Esophagus squamous epithelium (tissue), 5 donors: ENCODE measurements around the gene LBR. TPM values are rescaled to one million over a fixed set of nuclear protein-coding genes. Genes with fewer than 3 reads are reported as not detected.

Experiments
- DNase-seq: peaks from one replicate; lab custom pipeline; 2025; lab: John Stamatoyannopoulos, UW
- H3K27ac ChIP-seq, 4 donors: fragments of 200-600 bp; sonication (generic); one replicate each; pipeline ENCODE4 v1.5.1; 2016 to 2019; ENCODE audit warnings: mild to moderate bottlenecking in 1 of 4
- H3K27me3 ChIP-seq, 4 donors: fragments of 200-600 bp; sonication (generic); 1 replicate in 3 of 4; 2 replicates in 1 of 4; pipeline versions ENCODE4 v1.5.1 to v1.6.0; 2017 to 2021; ENCODE audit warnings: antibody characterized with exemption in 1 of 4
- H3K36me3 ChIP-seq, 3 donors: fragments of 200-600 bp; sonication (generic); one replicate each; pipeline ENCODE4 v1.5.1; 2016 to 2019
- H3K4me1 ChIP-seq, 3 donors: fragments of 200-600 bp; sonication (generic); one replicate each; pipeline ENCODE4 v1.5.1; 2017 to 2019
- H3K4me3 ChIP-seq, 4 donors: fragments of 200-600 bp; sonication (generic); 1 replicate in 3 of 4; 2 replicates in 1 of 4; pipeline ENCODE4 v1.5.1; 2016 to 2019; ENCODE audit warnings: mild to moderate bottlenecking in 2 of 4, moderate library complexity in 1 of 4
- H3K9me3 ChIP-seq, 3 donors: fragments of 200-600 bp; sonication (generic); one replicate each; pipeline ENCODE4 v1.5.1; 2016 to 2019
- POLR2A ChIP-seq, 4 donors: fragments of 450-650 bp; IDR thresholded peaks; one replicate each; pipeline ENCODE4 v1.6.1; 2017; ENCODE audit warnings: antibody characterized with exemption in 4 of 4, mild to moderate bottlenecking in 4 of 4, moderate library complexity in 3 of 4
- WGBS, 2 donors: methylation state at CpG; one replicate each; pipeline ENCODE4 v1.1.5; 2018; 5-methylcytosine and 5-hydroxymethylcytosine counted together
- intact Hi-C: fragments of 100-400 bp; cut with DNase I; formaldehyde crosslinking; loops from one replicate; pipeline ENCODE4 v1.15.0; 2022
- total RNA-seq, 4 donors: library from RNA; depleted of rRNA; stranded (reverse); fragments of >200 nt; gene quantifications; one replicate each; pipeline ENCODE4 v1.1.0, GENCODE V29; 2016
- TF ChIP-seq, protein P1 (sequence below), 6 experiments: fragments of 450-650 bp in 4 of 6; fragments of 200-600 bp in 2 of 6; sonication (generic) in 2 of 6; IDR thresholded peaks; one replicate each; pipeline ENCODE4 v1.5.1; 2016 to 2019; ENCODE audit warnings: antibody characterized with exemption in 6 of 6, mild to moderate bottlenecking in 4 of 6, moderate library complexity in 4 of 6
- donor health status: DM: yes; HTN: yes; CAD: no.

The LBR gene
- 10 to 100 TPM; 39.8 to 50.0 (median 42.9) TPM for total RNA-seq

DNA sequence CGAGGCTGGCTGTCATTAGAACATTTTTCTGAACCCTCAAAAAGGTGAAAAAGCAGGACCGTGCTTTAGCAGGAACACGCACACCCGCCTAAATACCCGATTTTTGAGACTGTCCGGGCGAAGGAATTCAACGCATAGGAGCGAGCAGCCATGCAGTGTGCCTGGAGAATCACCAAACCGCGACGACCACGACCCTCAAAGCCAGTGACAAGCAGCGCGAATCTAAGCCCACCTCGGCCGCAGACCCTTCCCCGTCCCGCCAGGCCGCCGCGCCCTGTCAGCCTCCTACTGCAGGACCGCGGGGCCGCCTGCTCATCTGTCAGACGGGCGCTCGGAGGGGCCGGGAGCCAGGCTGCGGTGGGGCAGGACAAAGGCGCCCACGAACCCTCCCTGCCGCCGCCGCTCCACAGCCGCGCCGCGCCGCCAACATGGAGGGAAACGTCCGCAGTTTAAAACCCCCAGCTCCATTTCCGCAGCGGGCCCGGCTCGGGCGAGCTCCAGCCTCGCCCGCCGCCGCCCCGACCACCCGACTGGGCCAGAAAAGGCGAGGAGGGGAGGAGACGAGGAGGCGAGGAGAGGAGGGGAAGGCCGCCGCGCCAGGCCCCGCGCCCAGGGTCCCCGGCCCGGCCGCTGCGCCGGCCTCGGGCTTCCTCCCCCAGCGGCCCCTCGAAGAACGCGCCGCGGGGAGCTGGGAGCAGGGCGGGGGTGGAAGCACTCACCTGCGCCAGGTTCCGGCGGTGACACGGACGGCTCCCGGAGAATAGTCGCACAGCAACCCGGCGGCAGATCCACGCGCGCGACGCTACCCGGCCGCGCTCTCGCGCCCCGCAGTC is at the start of gene LBR:
Gene LBR (minus strand): TSS at position 804 of the 833 bp plus-strand sequence. CDS start 3,963 bp downstream, outside the sequence.
- TF ChIP-seq POLR2A (IDR thresholded peaks at IDR 0.05), result peak in 2 of 4 donors; percentile 83 to 95
- TF ChIP-seq, protein P1, sequence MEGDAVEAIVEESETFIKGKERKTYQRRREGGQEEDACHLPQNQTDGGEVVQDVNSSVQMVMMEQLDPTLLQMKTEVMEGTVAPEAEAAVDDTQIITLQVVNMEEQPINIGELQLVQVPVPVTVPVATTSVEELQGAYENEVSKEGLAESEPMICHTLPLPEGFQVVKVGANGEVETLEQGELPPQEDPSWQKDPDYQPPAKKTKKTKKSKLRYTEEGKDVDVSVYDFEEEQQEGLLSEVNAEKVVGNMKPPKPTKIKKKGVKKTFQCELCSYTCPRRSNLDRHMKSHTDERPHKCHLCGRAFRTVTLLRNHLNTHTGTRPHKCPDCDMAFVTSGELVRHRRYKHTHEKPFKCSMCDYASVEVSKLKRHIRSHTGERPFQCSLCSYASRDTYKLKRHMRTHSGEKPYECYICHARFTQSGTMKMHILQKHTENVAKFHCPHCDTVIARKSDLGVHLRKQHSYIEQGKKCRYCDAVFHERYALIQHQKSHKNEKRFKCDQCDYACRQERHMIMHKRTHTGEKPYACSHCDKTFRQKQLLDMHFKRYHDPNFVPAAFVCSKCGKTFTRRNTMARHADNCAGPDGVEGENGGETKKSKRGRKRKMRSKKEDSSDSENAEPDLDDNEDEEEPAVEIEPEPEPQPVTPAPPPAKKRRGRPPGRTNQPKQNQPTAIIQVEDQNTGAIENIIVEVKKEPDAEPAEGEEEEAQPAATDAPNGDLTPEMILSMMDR (IDR thresholded peaks at IDR 0.05), result peak in 2 of 6 experiments; percentile 1 to 10
- peak within 1 kb of the TSS; percentile 67 to 98 (median 96) for H3K4me3 ChIP-seq
- H3K4me1 ChIP-seq, result peaks cover 19 to 52% (median 21%) of the 10 kb centered on the region in 3 donors
- WGBS, 2 donors, result 1% methylated on average over 21 of the region's 94 CpGs; no CpG with 5 or more reads in 1 of the 2 donors
- intact Hi-C loops, result no loop called here
- DNase-seq, result no peak
- peak within 1 kb of the TSS; percentile 95 to 99 (median 97) for H3K27ac ChIP-seq
- no peaks in the 10 kb centered on the region for H3K9me3 ChIP-seq
- no peaks in the 10 kb centered on the region for H3K27me3 ChIP-seq
- H3K36me3 ChIP-seq, result peaks cover 0 to 12% (median 0%) of the 10 kb centered on the region in 3 donors

DNA sequence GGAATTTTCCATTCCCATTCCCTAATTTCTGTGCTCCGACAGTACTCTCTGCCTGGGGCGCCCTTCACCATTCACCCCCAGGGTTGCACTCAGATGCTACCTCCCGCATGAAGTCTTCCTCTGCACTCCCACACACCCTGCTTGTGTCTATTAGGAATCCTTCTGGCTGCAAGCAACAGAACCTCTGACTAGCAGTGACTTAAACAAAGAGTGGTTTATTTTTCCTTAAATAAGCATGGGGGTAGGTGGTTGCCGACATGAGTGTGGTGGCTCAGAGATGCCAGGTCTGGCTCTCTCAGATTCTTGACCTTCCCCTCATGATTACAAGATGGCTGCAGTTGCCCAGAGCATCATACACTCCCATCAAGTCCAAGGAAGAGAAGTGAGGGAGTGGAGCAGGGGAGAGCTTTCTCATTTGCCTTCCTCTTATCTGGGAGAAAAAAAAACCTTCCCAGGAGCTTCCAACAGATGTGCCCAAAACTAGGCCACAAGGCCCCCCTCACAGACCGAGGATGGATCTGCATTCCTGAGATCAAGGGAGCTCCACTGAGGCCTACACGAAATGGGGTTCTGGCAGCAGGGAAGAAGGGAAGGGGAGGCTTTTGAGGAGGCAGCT is 49.6 kb upstream of the LBR start:
- H3K27ac ChIP-seq, result peak overlapping the region in 1 of 4 donors; percentile 29
- intact Hi-C loops, result loop anchor here (5.0 to 10.0 kb wide), 3 partner anchors 295 to 500 kb away; no protein-coding TSS in a partner anchor
- peaks cover 0 to 48% (median 0%) of the 10 kb centered on the region in 3 donors for H3K4me1 ChIP-seq
- TF ChIP-seq, protein P1 (IDR thresholded peaks at IDR 0.05), result no peak
- TF ChIP-seq POLR2A (IDR thresholded peaks at IDR 0.05), result no peak
- no peak for DNase-seq
- no peaks in the 10 kb centered on the region for H3K27me3 ChIP-seq
- H3K4me3 ChIP-seq, result no peak overlapping the region
- no peaks in the 10 kb centered on the region for H3K36me3 ChIP-seq
- no peaks in the 10 kb centered on the region for H3K9me3 ChIP-seq
- WGBS, 2 donors, result 82 to 88% methylated on average over 5 to 6 of the region's 6 CpGs

DNA sequence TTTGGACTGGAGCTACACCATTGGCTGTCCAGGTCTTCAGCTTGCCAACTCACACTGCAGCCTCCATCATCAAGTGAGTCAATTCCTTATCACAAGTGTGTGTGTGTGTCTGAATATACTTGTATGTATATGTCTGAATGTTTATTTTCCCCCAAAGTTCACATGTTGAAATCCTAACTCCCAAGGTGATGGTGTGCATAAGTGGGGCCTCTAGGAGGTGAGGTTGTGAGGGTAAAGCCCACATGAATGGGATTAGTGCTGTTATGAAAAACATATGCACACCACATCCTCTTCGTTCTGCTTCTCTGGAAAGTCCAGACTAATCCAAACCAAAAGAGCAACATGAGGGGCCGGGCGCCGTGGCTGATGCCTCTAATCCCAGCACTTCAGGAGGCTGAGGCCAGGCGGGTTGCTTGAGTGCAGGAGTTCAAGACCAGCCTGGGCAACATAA is 48.7 kb upstream of the LBR start:
- Histone ChIP-seq H3K27me3 (no peaks in the 10 kb centered on the region), H3K4me3 (no peak overlapping the region), H3K36me3 (no peaks in the 10 kb centered on the region), H3K4me1 (peaks cover 0 to 42% (median 0%) of the 10 kb centered on the region in 3 donors), H3K27ac (no peak overlapping the region), H3K9me3 (no peaks in the 10 kb centered on the region)
- intact Hi-C loops, result loop anchor here (5.0 to 10.0 kb wide), 3 partner anchors 296 to 501 kb away; no protein-coding TSS in a partner anchor
- WGBS, 2 donors, result 85% methylated on average over 5 of the region's 5 CpGs; no CpG with 5 or more reads in 1 of the 2 donors
- TF ChIP-seq, protein P1 (IDR thresholded peaks at IDR 0.05), result no peak
- TF ChIP-seq POLR2A (IDR thresholded peaks at IDR 0.05), result no peak
- DNase-seq, result no peak

DNA sequence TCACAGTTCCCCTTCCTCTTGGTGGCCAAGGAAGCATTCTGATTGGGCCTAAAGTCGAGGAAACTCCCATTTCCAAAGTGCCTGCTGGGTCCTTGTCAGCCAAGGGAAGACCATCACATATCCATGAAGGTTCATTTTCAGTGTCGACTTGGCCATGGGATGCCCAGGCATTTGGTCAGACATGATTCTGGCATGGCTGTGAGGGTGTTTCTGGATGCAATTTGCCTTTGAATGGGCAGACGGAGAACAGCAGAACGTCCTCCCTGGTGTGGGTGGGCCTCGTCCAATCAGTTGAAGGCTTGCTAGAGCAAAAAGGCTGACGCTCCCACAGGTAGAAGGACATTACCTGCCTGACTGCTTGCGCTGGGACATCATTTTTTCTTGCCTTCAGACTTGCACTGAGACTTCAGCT is 48.3 kb upstream of the LBR start:
- no peaks in the 10 kb centered on the region for H3K36me3 ChIP-seq
- H3K9me3 ChIP-seq, result no peaks in the 10 kb centered on the region
- H3K27ac ChIP-seq, result no peak overlapping the region
- no peak for DNase-seq
- no peaks in the 10 kb centered on the region for H3K27me3 ChIP-seq
- H3K4me3 ChIP-seq, result no peak overlapping the region
- TF ChIP-seq, protein P1 (IDR thresholded peaks at IDR 0.05), result no peak
- no peak for TF ChIP-seq POLR2A (IDR thresholded peaks at IDR 0.05)
- WGBS, 2 donors, result 84 to 90% methylated on average over 6 to 7 of the region's 7 CpGs
- H3K4me1 ChIP-seq, result peaks cover 0 to 38% (median 0%) of the 10 kb centered on the region in 3 donors
- intact Hi-C loops, result loop anchor here (5.0 to 10.0 kb wide), 3 partner anchors 296 to 501 kb away; no protein-coding TSS in a partner anchor
